ENCODE data around the gene INO80C. TPM values are rescaled to one million over a fixed set of nuclear protein-coding genes. Genes with fewer than 3 reads are reported as not detected.

Gene INO80C
- total RNA-seq, 2 experiments from 2014 or later = 5.9 to 10.3 TPM

DNA sequence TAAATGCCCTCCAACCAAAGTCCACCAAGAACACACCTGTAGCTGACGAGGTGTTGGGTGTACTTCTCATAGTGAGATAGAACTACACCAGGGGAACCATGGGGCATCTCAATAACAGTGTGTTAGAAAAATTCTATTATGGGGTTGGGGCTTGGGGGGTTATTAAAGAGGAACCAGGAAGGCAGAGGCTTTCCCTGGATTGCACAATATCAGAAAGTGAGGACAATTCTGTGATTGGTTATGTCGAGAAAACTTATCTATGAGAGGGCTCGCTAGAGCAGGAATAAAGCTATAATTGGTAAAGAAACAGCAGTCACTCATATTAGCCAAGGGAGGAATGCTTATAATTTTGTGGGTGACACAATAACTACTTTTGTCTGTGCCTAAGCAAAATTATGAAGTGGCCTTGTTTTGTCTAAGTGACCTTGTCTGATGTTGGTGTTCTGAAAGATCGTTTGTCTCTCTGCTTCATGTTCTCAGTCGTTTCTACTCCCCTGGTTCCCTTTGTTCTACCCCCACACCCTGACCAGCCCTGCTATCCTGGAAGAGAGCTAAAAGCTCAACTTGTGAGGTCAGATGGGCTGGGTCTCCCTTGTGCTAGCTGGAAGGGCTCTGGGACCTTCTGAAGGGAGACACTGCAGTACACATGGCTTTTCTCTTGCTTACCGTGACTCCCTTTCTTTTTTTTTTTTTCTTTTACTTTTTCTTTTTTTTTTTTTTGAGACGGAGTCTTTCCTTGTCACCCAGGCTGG is 21.6 kb upstream of the INO80C start:
- Histone ChIP-seq H3K27ac (ENCODE audit: low read depth, low read length, poor library complexity, severe bottlenecking) (no peak overlapping the region), H2AFZ (ENCODE audit: low read length) (no peak overlapping the region), H3K4me2 (ENCODE audit: low read length) (no peak overlapping the region), H3K9me2 (ENCODE audit: insufficient read depth, low read length) (no peaks in the 10 kb centered on the region), H3K36me3 (ENCODE audit: insufficient read depth, low read length) (no peaks in the 10 kb centered on the region), H3K4me1 (ENCODE audit: insufficient read depth, low read length, poor library complexity, severe bottlenecking) (no peaks in the 10 kb centered on the region), H4K20me1 (ENCODE audit: insufficient read depth, low read length) (no peaks in the 10 kb centered on the region), H3K4me3 (ENCODE audit: low read depth, low read length, poor library complexity, severe bottlenecking) (no peak overlapping the region), H3K79me2 (ENCODE audit: insufficient read depth, low read depth, low read length) (no peaks in the 10 kb centered on the region), H3K9me3 (ENCODE audit: low read length) (no peaks in the 10 kb centered on the region)
- intact Hi-C loops (cut with micrococcal nuclease; ENCODE audit: unreplicated experiment) = no loop called here
- TF ChIP-seq EZH2phosphoT487 (IDR thresholded peaks at IDR 0.05; ENCODE audit: borderline replicate concordance, low read depth, low read length) = no peak
- TF ChIP-seq, protein P1, sequence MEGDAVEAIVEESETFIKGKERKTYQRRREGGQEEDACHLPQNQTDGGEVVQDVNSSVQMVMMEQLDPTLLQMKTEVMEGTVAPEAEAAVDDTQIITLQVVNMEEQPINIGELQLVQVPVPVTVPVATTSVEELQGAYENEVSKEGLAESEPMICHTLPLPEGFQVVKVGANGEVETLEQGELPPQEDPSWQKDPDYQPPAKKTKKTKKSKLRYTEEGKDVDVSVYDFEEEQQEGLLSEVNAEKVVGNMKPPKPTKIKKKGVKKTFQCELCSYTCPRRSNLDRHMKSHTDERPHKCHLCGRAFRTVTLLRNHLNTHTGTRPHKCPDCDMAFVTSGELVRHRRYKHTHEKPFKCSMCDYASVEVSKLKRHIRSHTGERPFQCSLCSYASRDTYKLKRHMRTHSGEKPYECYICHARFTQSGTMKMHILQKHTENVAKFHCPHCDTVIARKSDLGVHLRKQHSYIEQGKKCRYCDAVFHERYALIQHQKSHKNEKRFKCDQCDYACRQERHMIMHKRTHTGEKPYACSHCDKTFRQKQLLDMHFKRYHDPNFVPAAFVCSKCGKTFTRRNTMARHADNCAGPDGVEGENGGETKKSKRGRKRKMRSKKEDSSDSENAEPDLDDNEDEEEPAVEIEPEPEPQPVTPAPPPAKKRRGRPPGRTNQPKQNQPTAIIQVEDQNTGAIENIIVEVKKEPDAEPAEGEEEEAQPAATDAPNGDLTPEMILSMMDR (conservative IDR thresholded peaks at IDR 0.05; ENCODE audit: low read length) = no peak
- ChIA-PET POLR2A (no interaction called here), CTCF (ENCODE audit: unreplicated experiment) (no interaction called here)
- no peak for DNase-seq (ENCODE audit: low spot score)
- BruUV-seq (replicated peaks) = no TSS peak

DNA sequence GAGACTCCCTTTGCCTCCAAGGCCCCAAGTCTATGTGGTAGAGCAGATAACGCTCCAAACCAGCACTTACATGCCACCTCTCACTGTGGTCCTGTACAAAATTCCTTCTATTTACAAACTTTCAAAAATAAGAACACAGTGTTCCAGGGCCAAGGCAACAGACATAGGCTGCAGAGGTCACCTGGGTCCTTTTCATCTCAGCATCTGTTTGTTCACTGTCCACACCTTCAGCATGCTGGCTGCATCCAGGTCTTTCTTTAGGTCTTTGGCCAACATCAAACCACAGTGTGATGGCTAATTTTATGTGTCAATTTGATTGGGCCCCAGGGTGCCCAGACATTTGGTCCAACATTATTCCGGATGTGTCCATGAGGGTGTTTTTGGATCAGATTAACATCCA is 20.0 kb upstream of the INO80C start:
- intact Hi-C loops (cut with micrococcal nuclease; ENCODE audit: unreplicated experiment) = no loop called here
- Histone ChIP-seq H2AFZ (ENCODE audit: low read length) (no peak overlapping the region), H3K27ac (ENCODE audit: low read depth, low read length, poor library complexity, severe bottlenecking) (no peak overlapping the region), H3K79me2 (ENCODE audit: insufficient read depth, low read depth, low read length) (no peaks in the 10 kb centered on the region), H3K4me3 (ENCODE audit: low read depth, low read length, poor library complexity, severe bottlenecking) (no peak overlapping the region), H4K20me1 (ENCODE audit: insufficient read depth, low read length) (no peaks in the 10 kb centered on the region), H3K4me2 (ENCODE audit: low read length) (no peak overlapping the region), H3K36me3 (ENCODE audit: insufficient read depth, low read length) (no peaks in the 10 kb centered on the region), H3K9me3 (ENCODE audit: low read length) (no peaks in the 10 kb centered on the region), H3K4me1 (ENCODE audit: insufficient read depth, low read length, poor library complexity, severe bottlenecking) (no peaks in the 10 kb centered on the region), H3K9me2 (ENCODE audit: insufficient read depth, low read length) (no peaks in the 10 kb centered on the region)
- no peak for TF ChIP-seq EZH2phosphoT487 (IDR thresholded peaks at IDR 0.05; ENCODE audit: borderline replicate concordance, low read depth, low read length)
- TF ChIP-seq, protein P1 (conservative IDR thresholded peaks at IDR 0.05; ENCODE audit: low read length) = no peak
- no TSS peak for BruUV-seq (replicated peaks)
- POLR2A ChIA-PET = no interaction called here
- CTCF ChIA-PET (ENCODE audit: unreplicated experiment) = no interaction called here
- no peak for DNase-seq (ENCODE audit: low spot score)

DNA sequence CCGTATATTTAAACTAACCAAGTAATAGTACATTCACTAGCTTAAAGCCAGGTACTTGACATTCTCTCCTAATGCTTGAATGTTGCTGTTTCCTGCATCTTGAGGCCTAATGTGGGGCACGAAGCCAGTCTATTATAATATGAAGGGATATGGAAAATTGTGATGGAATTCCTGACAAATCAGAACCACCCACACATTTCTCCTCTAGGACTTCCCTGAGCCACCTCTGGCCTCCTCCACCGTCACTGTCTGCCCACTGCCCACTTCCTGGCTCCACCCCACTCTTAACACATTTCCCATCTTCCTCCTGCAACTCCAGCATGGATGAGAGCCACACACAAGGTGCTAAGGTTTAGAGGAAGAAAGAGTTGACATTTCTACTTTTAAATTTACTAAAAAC is 19.0 kb upstream of the INO80C start:
- H3K4me2 ChIP-seq (ENCODE audit: low read length) = no peak overlapping the region
- no peaks in the 10 kb centered on the region for H3K9me2 ChIP-seq (ENCODE audit: insufficient read depth, low read length)
- POLR2A ChIA-PET = interaction anchor here (1.0 kb wide), 1 partner anchor 10 kb away, joined by 3 read pairs; no protein-coding TSS in a partner anchor
- intact Hi-C loops (cut with micrococcal nuclease; ENCODE audit: unreplicated experiment) = no loop called here
- no peak overlapping the region for H3K27ac ChIP-seq (ENCODE audit: low read depth, low read length, poor library complexity, severe bottlenecking)
- H3K36me3 ChIP-seq (ENCODE audit: insufficient read depth, low read length) = no peaks in the 10 kb centered on the region
- no TSS peak for BruUV-seq (replicated peaks)
- H2AFZ ChIP-seq (ENCODE audit: low read length) = no peak overlapping the region
- TF ChIP-seq, protein P1 (conservative IDR thresholded peaks at IDR 0.05; ENCODE audit: low read length) = no peak
- no peak for TF ChIP-seq EZH2phosphoT487 (IDR thresholded peaks at IDR 0.05; ENCODE audit: borderline replicate concordance, low read depth, low read length)
- no peaks in the 10 kb centered on the region for H3K79me2 ChIP-seq (ENCODE audit: insufficient read depth, low read depth, low read length)
- DNase-seq (ENCODE audit: low spot score) = no peak
- no peaks in the 10 kb centered on the region for H3K4me1 ChIP-seq (ENCODE audit: insufficient read depth, low read length, poor library complexity, severe bottlenecking)
- H3K4me3 ChIP-seq (ENCODE audit: low read depth, low read length, poor library complexity, severe bottlenecking) = no peak overlapping the region
- H3K9me3 ChIP-seq (ENCODE audit: low read length) = no peaks in the 10 kb centered on the region
- CTCF ChIA-PET (ENCODE audit: unreplicated experiment) = no interaction called here
- no peaks in the 10 kb centered on the region for H4K20me1 ChIP-seq (ENCODE audit: insufficient read depth, low read length)

Data from OCI-LY7 (cell line).